Nephron (organoid): ENCODE data around the gene DMTF1.

ENCODE experiments used
- H3K27ac Mint-ChIP-seq, 3 experiments: 2 replicates each; pipeline ENCODE4 v1.8.0; 2020; ENCODE audit warnings: mixed read lengths in 3 of 3, mild to moderate bottlenecking in 2 of 3, moderate library complexity in 1 of 3
- H3K27me3 Mint-ChIP-seq: 2 replicates; pipeline ENCODE4 v1.8.0; 2021; ENCODE audit warnings: low read depth, mild to moderate bottlenecking, moderate library complexity, mixed read lengths
- H3K36me3 Mint-ChIP-seq: 2 replicates; pipeline ENCODE4 v1.8.0; 2020; ENCODE audit warnings: low read depth, mixed read lengths
- H3K4me1 Mint-ChIP-seq: 2 replicates; pipeline ENCODE4 v1.8.0; 2020; ENCODE audit warnings: mixed read lengths
- H3K4me3 Mint-ChIP-seq, 3 experiments: 2 replicates each; pipeline ENCODE4 v1.8.0; 2020; ENCODE audit warnings: mild to moderate bottlenecking in 3 of 3, mixed read lengths in 3 of 3, moderate library complexity in 2 of 3
- H3K9me3 Mint-ChIP-seq: 2 replicates; pipeline ENCODE4 v1.8.0; 2020; ENCODE audit warnings: mixed read lengths
- CTCF ChIP-seq, 3 experiments: fragments of 200-600 bp; sonication (generic); IDR thresholded peaks; one replicate each; pipeline ENCODE4 v1.5.0; 2021; ENCODE audit warnings: antibody characterized with exemption in 3 of 3; ENCODE audit not compliant: unreplicated experiment in 3 of 3

The DMTF1 gene

GRCh38 chr7:87139514-87139913, 12.7 kb upstream of the DMTF1 start:
- Mint-ChIP-seq H3K9me3 (no peaks in the 10 kb centered on the region), H3K27me3 (no peaks in the 10 kb centered on the region), H3K36me3 (no peaks in the 10 kb centered on the region), H3K4me1 (no peaks in the 10 kb centered on the region), H3K4me3 (no peak overlapping the region), H3K27ac (no peak overlapping the region)
- TF ChIP-seq CTCF (IDR thresholded peaks at IDR 0.05; ENCODE audit: unreplicated experiment in 3 of 3) = no peak

GRCh38 chr7:87140271-87140748, 11.9 kb upstream of the DMTF1 start:
- no peaks in the 10 kb centered on the region for H3K9me3 Mint-ChIP-seq
- no peaks in the 10 kb centered on the region for H3K36me3 Mint-ChIP-seq

GRCh38 chr7:87144173-87144657, 8.0 kb upstream of the DMTF1 start:
- no peaks in the 10 kb centered on the region for H3K4me1 Mint-ChIP-seq
- no peak overlapping the region for H3K4me3 Mint-ChIP-seq
- no peaks in the 10 kb centered on the region for H3K9me3 Mint-ChIP-seq
- no peak overlapping the region for H3K27ac Mint-ChIP-seq
- no peaks in the 10 kb centered on the region for H3K36me3 Mint-ChIP-seq
- no peaks in the 10 kb centered on the region for H3K27me3 Mint-ChIP-seq
- TF ChIP-seq CTCF (IDR thresholded peaks at IDR 0.05; ENCODE audit: unreplicated experiment in 3 of 3) = no peak

More at GRCh38 chr7:87140271-87140748, 11.9 kb upstream of the DMTF1 start:
- TF ChIP-seq CTCF (IDR thresholded peaks at IDR 0.05; ENCODE audit: unreplicated experiment in 3 of 3) = no peak
- Mint-ChIP-seq H3K4me1 (no peaks in the 10 kb centered on the region), H3K27me3 (no peaks in the 10 kb centered on the region), H3K27ac (no peak overlapping the region), H3K4me3 (no peak overlapping the region)

GRCh38 chr7:87146740-87147386, 5.4 kb upstream of the DMTF1 start:
- no peak overlapping the region for H3K4me3 Mint-ChIP-seq
- no peaks in the 10 kb centered on the region for H3K36me3 Mint-ChIP-seq
- H3K4me1 Mint-ChIP-seq = no peaks in the 10 kb centered on the region
- H3K9me3 Mint-ChIP-seq = no peaks in the 10 kb centered on the region
- no peak for TF ChIP-seq CTCF (IDR thresholded peaks at IDR 0.05; ENCODE audit: unreplicated experiment in 3 of 3)
- H3K27me3 Mint-ChIP-seq = no peaks in the 10 kb centered on the region
- H3K27ac Mint-ChIP-seq = no peak overlapping the region

- Mint-ChIP-seq H3K4me3 (no peak overlapping the region), H3K4me1 (no peaks in the 10 kb centered on the region), H3K27me3 (no peaks in the 10 kb centered on the region), H3K36me3 (no peaks in the 10 kb centered on the region), H3K9me3 (no peaks in the 10 kb centered on the region), H3K27ac (no peak overlapping the region)
- no peak for TF ChIP-seq CTCF (IDR thresholded peaks at IDR 0.05; ENCODE audit: unreplicated experiment in 3 of 3)
Observed at GRCh38 chr7:87147500-87147899, 4.8 kb upstream of the DMTF1 start.
